ENCODE data around the gene RGS16.

GRCh38 chr1:182643699-182644098 lies 39.5 kb upstream of the RGS16 start:
- TF ChIP-seq CTCF (IDR thresholded peaks at IDR 0.05) (no peak), POLR2A (IDR thresholded peaks at IDR 0.05) (no peak)
